ENCODE data around the gene MTUS2.

DNA sequence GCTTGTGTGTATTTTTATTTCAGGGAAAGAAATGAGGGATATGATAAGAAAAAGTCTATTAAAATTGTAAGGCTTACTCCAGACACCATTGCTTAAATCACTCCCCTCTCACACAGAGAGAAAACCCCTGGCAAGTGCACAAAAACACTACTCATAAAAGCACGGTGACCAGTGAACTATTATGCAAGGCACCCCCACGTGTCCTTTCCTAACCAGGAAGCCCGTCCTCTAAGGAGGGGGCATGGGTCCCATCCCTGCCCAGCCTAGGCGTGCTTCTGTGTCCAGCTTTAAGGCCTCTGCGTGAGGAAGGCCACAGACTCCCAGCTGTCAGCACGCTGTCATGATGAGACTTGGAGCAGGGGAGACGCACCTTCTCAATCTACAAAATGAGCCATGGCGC lies 691.8 kb downstream of the MTUS2 start:
- TF ChIP-seq POLR2A (IDR thresholded peaks at IDR 0.05; ENCODE audit: low read length) (no peak), GATA1 (IDR thresholded peaks at IDR 0.05; ENCODE audit: low read depth, low read length) (no peak)

Measured in erythroblast (primary cell).